ENCODE data around the gene TFEB.

DNA sequence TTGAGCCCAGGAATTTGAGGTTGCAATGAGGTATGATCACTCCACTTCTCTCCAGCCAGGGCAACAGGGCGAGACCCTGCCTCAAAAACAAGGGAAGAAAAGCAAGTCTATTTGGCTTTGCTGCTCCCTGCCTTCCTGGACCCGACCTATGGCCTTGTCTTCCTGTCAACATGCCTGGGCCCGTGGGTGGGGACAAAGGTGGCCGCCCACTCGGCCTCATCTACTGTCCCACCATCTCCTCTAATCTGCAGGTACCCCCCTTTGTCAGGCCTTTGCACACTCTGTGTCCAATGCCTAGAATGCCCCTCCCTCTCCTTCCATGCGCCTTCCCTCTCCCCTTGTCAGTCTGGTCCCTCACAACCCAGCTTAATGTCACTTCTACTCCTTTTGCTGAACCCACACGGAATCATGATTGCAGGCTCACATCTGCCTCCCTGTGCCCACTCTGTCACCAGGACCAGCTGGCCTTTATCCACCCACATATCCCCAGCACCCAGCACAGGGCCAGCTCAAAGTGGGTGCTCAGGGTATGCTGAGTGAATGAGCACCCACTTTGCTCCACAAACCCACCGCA lies 56.8 kb downstream of the TFEB start:
- TF ChIP-seq POLR2A (IDR thresholded peaks at IDR 0.05; ENCODE audit: low read depth, low read length) (no peak), POLR2AphosphoS5 (IDR thresholded peaks at IDR 0.05; ENCODE audit: low read depth, low read length) (no peak), TAF1 (IDR thresholded peaks at IDR 0.05; ENCODE audit: low read depth, low read length) (no peak), PAX5 (IDR thresholded peaks at IDR 0.05; ENCODE audit: insufficient read depth, low read length, severe bottlenecking) (no peak)
